GM23338 (cell line): ENCODE results near the gene NEMF. TPM values are rescaled to one million over a fixed set of nuclear protein-coding genes. Genes with fewer than 3 reads are reported as not detected.
"Not testable (repeated sequence)": the region's sequence is repeated elsewhere in the genome, so short reads cannot be mapped to it uniquely, and the experiment has no call there.

ENCODE experiments used
- ATAC-seq: fragments of 200-7000 bp; cut with Tn5 transposase; 3 replicates; pipeline ENCODE4 v1.9.1; 2020
- DNase-seq: peaks from one replicate; pipeline ENCODE4 v3.0.0-alpha.2; 2015; ENCODE audit warnings: low spot score
- H2AFZ ChIP-seq: fragments of 200-600 bp; sonication (generic); 2 replicates; pipeline ENCODE4 v1.8.0; 2016; ENCODE audit warnings: antibody characterized with exemption, mild to moderate bottlenecking, moderate library complexity
- H3F3A ChIP-seq: fragments of 200-600 bp; sonication (generic); replicated peaks from 2 replicates; pipeline ENCODE4 v1.8.0; 2017; ENCODE audit warnings: antibody characterized with exemption, mixed run types, low read depth
- H3K27ac ChIP-seq: fragments of 200-600 bp; sonication (generic); 2 replicates; pipeline ENCODE4 v1.6.1; 2016; ENCODE audit warnings: low read depth
- H3K27me3 ChIP-seq: fragments of 200-600 bp; sonication (generic); 2 replicates; pipeline ENCODE4 v1.8.0; 2016; ENCODE audit warnings: mild to moderate bottlenecking, mixed run types, moderate library complexity; ENCODE audit not compliant: insufficient read depth
- H3K36me3 ChIP-seq: fragments of 200-600 bp; sonication (generic); 2 replicates; pipeline ENCODE4 v1.8.0; 2016; ENCODE audit warnings: mild to moderate bottlenecking; ENCODE audit not compliant: insufficient read depth
- H3K4me1 ChIP-seq: fragments of 200-600 bp; sonication (generic); 2 replicates; pipeline ENCODE4 v1.8.0; 2016; ENCODE audit warnings: mild to moderate bottlenecking, moderate library complexity; ENCODE audit not compliant: insufficient read depth
- H3K4me2 ChIP-seq: fragments of 200-600 bp; sonication (generic); 2 replicates; pipeline ENCODE4 v1.7.1; 2017; ENCODE audit warnings: mixed run types
- H3K4me3 ChIP-seq: fragments of 200-600 bp; sonication (generic); 2 replicates; pipeline ENCODE4 v1.6.1; 2016; ENCODE audit warnings: mixed run types
- H3K79me2 ChIP-seq: fragments of 200-600 bp; sonication (generic); replicated peaks from 2 replicates; pipeline ENCODE4 v1.8.0; 2017; ENCODE audit warnings: mild to moderate bottlenecking; ENCODE audit not compliant: insufficient read depth
- H3K9me2 ChIP-seq: fragments of 200-600 bp; sonication (generic); 2 replicates; pipeline ENCODE4 v1.8.0; 2017; ENCODE audit not compliant: insufficient read depth
- H4K20me1 ChIP-seq: fragments of 200-600 bp; sonication (generic); replicated peaks from 2 replicates; pipeline ENCODE4 v1.8.0; 2017; ENCODE audit warnings: mild to moderate bottlenecking; ENCODE audit not compliant: insufficient read depth
- H3K27ac Mint-ChIP-seq: 2 replicates; pipeline ENCODE4 v1.8.0; 2020; ENCODE audit warnings: inconsistent platforms, mild to moderate bottlenecking, moderate library complexity, mixed read lengths
- H3K27me3 Mint-ChIP-seq: 3 replicates; pipeline ENCODE4 v1.8.0; 2022; ENCODE audit warnings: low read depth, mild to moderate bottlenecking, moderate library complexity, mixed read lengths, inconsistent platforms; ENCODE audit not compliant: insufficient read depth, poor library complexity
- H3K36me3 Mint-ChIP-seq: 3 replicates; pipeline ENCODE4 v1.8.0; 2021; ENCODE audit warnings: low read depth, mild to moderate bottlenecking, inconsistent platforms, moderate library complexity, mixed read lengths
- H3K4me1 Mint-ChIP-seq: 3 replicates; pipeline ENCODE4 v1.8.0; 2020; ENCODE audit warnings: mild to moderate bottlenecking, inconsistent platforms, mixed read lengths
- H3K4me3 Mint-ChIP-seq: 3 replicates; pipeline ENCODE4 v1.8.0; 2021; ENCODE audit warnings: moderate library complexity, mild to moderate bottlenecking, inconsistent platforms, mixed read lengths
- H3K9me3 Mint-ChIP-seq: 3 replicates; pipeline ENCODE4 v1.8.0; 2020; ENCODE audit warnings: moderate library complexity, mild to moderate bottlenecking, inconsistent platforms, mixed read lengths
- CREB1 ChIP-seq: fragments of 250-450 bp; sonication (Bioruptor Pico); IDR thresholded peaks from 2 replicates; pipeline ENCODE4 v1.5.0; 2020; ENCODE audit warnings: low read depth, mild to moderate bottlenecking, moderate library complexity
- EZH2 ChIP-seq: fragments of 200-600 bp; sonication (generic); IDR thresholded peaks from one replicate; pipeline ENCODE4 v1.8.0; 2017; ENCODE audit warnings: antibody characterized with exemption, mild to moderate bottlenecking, low read depth; ENCODE audit not compliant: unreplicated experiment
- EZH2phosphoT487 ChIP-seq: fragments of 200-600 bp; sonication (generic); IDR thresholded peaks from one replicate; pipeline ENCODE4 v1.8.1; 2018; ENCODE audit warnings: antibody characterized with exemption; ENCODE audit not compliant: unreplicated experiment
- JUNB ChIP-seq: IDR thresholded peaks from one replicate; pipeline ENCODE4 v1.6.1; 2016; ENCODE audit warnings: antibody characterized with exemption; ENCODE audit not compliant: unreplicated experiment
- NANOG ChIP-seq: IDR thresholded peaks from 2 replicates; pipeline ENCODE4 v1.6.1; 2016; ENCODE audit warnings: antibody characterized with exemption, borderline replicate concordance
- POLR2AphosphoS5 ChIP-seq: IDR thresholded peaks from 2 replicates; pipeline ENCODE4 v1.6.1; 2016; ENCODE audit warnings: antibody characterized with exemption, low read depth
- STAT1 ChIP-seq: IDR thresholded peaks from one replicate; pipeline ENCODE4 v1.6.1; 2016; ENCODE audit warnings: antibody characterized with exemption; ENCODE audit not compliant: unreplicated experiment
- ZNF114 ChIP-seq: fragments of 250-450 bp; sonication (Bioruptor Pico); IDR thresholded peaks from 2 replicates; pipeline ENCODE4 v1.5.0; 2020; ENCODE audit warnings: mild to moderate bottlenecking, moderate library complexity
- ZNF331 ChIP-seq: fragments of 250-450 bp; sonication (Bioruptor Pico); IDR thresholded peaks from 2 replicates; pipeline ENCODE4 v1.5.0; 2020; ENCODE audit warnings: low read depth, mild to moderate bottlenecking, moderate library complexity
- polyA plus RNA-seq: library from polyadenylated mRNA; unstranded; fragments of >200 nt; fragmentation: Nextera tagmentation; extraction: Ambion mirVana; gene quantifications from 2 replicates; pipeline ENCODE4 v1.2.1, GENCODE V29; 2016
- total RNA-seq: library from RNA; depleted of rRNA; stranded (reverse); fragments of >200 nt; shearing (Covaris generic); gene quantifications from 2 replicates; pipeline ENCODE4 v1.2.3, GENCODE V29; 2014
- TF ChIP-seq, protein P1 (sequence below): IDR thresholded peaks from 2 replicates; pipeline ENCODE4 v1.6.1; 2016; ENCODE audit warnings: antibody characterized with exemption
- TF ChIP-seq, protein P2 (sequence below): fragments of 250-450 bp; sonication (Bioruptor Pico); IDR thresholded peaks from 2 replicates; pipeline ENCODE4 v1.5.0; 2020; ENCODE audit warnings: mild to moderate bottlenecking, moderate library complexity

The NEMF gene
- total and polyA plus RNA-seq, 2 experiments from 2014 or later = 58.4 to 88.1 TPM

DNA sequence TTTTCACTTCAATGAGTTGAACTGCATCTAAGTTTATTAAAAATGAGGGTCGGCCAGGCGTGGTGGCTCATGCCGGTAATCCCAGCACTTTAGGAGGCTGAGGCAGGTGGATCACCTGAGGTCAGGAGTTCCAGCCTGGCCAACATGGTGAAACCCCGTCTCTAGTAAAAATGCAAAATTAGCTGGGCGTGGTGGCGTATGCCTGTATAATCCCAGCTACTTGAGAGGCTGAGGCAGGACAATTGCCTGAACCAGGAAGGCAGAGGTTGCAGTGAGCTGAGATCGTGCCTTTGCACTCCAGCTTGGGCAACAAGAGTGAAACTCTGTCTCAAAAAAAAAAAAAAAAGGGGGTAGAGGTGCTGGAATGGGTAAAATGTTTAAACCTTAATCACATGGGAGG lies 71.5 kb downstream of the NEMF start:
- not testable (repeated sequence) for H3K9me2 ChIP-seq, DNase-seq, H3K4me1 ChIP-seq, H3K4me3 Mint-ChIP-seq, H3K27me3 Mint-ChIP-seq, H3F3A ChIP-seq, ATAC-seq, H3K27ac Mint-ChIP-seq, H2AFZ ChIP-seq, H3K27ac ChIP-seq, H3K9me3 Mint-ChIP-seq, H3K4me3 ChIP-seq, H3K4me2 ChIP-seq, H3K4me1 Mint-ChIP-seq, H3K79me2 ChIP-seq, H3K27me3 ChIP-seq
- peaks cover 76% of the 10 kb centered on the region for H3K36me3 Mint-ChIP-seq
- Histone ChIP-seq H3K36me3 (peaks cover 56% of the 10 kb centered on the region), H4K20me1 (peaks cover 14% of the 10 kb centered on the region; the same call in 1 of the 2 replicates)

DNA sequence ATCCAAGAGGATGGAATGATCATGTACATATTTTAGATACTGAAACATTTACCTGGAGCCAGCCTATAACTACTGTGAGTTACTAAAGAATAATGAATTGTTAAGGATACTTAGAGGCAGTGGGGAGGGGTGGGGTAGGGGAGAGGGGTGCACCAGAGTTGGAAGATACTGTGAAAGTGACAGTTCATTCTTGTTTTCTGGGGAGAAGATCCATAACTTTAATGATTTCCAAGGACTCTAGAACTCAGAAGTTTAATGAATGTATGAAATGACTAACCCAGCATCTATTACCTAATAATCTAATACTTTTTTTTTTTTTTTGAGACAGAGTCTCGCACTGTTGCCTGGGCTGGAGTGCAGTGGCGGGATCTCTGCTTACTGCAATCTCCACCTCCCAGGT lies 74.2 kb downstream of the NEMF start:
- TF ChIP-seq, protein P1, sequence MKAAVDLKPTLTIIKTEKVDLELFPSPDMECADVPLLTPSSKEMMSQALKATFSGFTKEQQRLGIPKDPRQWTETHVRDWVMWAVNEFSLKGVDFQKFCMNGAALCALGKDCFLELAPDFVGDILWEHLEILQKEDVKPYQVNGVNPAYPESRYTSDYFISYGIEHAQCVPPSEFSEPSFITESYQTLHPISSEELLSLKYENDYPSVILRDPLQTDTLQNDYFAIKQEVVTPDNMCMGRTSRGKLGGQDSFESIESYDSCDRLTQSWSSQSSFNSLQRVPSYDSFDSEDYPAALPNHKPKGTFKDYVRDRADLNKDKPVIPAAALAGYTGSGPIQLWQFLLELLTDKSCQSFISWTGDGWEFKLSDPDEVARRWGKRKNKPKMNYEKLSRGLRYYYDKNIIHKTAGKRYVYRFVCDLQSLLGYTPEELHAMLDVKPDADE = no peak
- TF ChIP-seq ZNF114 (CRISPR knock-in tag) (no peak), CREB1 (CRISPR knock-in tag) (no peak), EZH2phosphoT487 (no peak), NANOG (no peak), ZNF331 (CRISPR knock-in tag) (no peak), POLR2AphosphoS5 (no peak), EZH2 (no peak), STAT1 (no peak)
- Mint-ChIP-seq H3K36me3 (peaks cover 70% of the 10 kb centered on the region), H3K4me3 (no peak overlapping the region), H3K27me3 (peaks cover 1% of the 10 kb centered on the region), H3K4me1 (no peaks in the 10 kb centered on the region), H3K27ac (no peak overlapping the region), H3K9me3 (no peaks in the 10 kb centered on the region)
- no peaks in the 10 kb centered on the region for H3F3A ChIP-seq
- DNase-seq = no peak
- no peaks in the 10 kb centered on the region for H3K9me2 ChIP-seq
- no peaks in the 10 kb centered on the region for H3K79me2 ChIP-seq
- H3K4me1 ChIP-seq = no peaks in the 10 kb centered on the region
- H3K36me3 ChIP-seq = peaks cover 43% of the 10 kb centered on the region
- no peak for ATAC-seq
- no peak overlapping the region for H3K4me3 ChIP-seq
- no peak overlapping the region for H3K4me2 ChIP-seq
- peaks cover 14% of the 10 kb centered on the region; the same call in 1 of the 2 replicates for H4K20me1 ChIP-seq
- no peak overlapping the region for H3K27ac ChIP-seq
- no peaks in the 10 kb centered on the region for H3K27me3 ChIP-seq
- no peak overlapping the region for H2AFZ ChIP-seq

DNA sequence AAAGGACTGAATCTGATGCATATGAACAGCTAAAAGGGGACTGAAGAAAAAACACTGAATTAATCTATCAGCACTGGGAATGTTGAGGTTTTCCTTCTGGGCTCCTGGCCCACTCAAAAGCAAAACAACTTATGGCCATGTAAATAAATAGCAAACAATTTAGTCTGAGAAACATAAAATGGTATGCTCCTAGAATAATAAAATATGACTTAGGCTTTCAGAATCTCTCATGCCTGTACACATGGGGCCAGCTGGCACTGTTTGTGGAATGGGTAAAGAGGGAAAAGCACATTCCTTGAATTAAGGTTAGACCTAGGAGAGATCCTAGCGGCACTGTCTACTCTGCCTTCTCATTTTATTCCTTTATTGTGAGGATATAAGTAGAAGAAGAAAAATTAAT lies 78.5 kb downstream of the NEMF start:
- H3K36me3 ChIP-seq = peaks cover 7% of the 10 kb centered on the region; the same call in 1 of the 2 replicates
- no peak for TF ChIP-seq JUNB
- no peak for TF ChIP-seq EZH2phosphoT487
- no peak for TF ChIP-seq ZNF114 (CRISPR knock-in tag)
- TF ChIP-seq ZNF331 (CRISPR knock-in tag) = no peak
- TF ChIP-seq, protein P2, sequence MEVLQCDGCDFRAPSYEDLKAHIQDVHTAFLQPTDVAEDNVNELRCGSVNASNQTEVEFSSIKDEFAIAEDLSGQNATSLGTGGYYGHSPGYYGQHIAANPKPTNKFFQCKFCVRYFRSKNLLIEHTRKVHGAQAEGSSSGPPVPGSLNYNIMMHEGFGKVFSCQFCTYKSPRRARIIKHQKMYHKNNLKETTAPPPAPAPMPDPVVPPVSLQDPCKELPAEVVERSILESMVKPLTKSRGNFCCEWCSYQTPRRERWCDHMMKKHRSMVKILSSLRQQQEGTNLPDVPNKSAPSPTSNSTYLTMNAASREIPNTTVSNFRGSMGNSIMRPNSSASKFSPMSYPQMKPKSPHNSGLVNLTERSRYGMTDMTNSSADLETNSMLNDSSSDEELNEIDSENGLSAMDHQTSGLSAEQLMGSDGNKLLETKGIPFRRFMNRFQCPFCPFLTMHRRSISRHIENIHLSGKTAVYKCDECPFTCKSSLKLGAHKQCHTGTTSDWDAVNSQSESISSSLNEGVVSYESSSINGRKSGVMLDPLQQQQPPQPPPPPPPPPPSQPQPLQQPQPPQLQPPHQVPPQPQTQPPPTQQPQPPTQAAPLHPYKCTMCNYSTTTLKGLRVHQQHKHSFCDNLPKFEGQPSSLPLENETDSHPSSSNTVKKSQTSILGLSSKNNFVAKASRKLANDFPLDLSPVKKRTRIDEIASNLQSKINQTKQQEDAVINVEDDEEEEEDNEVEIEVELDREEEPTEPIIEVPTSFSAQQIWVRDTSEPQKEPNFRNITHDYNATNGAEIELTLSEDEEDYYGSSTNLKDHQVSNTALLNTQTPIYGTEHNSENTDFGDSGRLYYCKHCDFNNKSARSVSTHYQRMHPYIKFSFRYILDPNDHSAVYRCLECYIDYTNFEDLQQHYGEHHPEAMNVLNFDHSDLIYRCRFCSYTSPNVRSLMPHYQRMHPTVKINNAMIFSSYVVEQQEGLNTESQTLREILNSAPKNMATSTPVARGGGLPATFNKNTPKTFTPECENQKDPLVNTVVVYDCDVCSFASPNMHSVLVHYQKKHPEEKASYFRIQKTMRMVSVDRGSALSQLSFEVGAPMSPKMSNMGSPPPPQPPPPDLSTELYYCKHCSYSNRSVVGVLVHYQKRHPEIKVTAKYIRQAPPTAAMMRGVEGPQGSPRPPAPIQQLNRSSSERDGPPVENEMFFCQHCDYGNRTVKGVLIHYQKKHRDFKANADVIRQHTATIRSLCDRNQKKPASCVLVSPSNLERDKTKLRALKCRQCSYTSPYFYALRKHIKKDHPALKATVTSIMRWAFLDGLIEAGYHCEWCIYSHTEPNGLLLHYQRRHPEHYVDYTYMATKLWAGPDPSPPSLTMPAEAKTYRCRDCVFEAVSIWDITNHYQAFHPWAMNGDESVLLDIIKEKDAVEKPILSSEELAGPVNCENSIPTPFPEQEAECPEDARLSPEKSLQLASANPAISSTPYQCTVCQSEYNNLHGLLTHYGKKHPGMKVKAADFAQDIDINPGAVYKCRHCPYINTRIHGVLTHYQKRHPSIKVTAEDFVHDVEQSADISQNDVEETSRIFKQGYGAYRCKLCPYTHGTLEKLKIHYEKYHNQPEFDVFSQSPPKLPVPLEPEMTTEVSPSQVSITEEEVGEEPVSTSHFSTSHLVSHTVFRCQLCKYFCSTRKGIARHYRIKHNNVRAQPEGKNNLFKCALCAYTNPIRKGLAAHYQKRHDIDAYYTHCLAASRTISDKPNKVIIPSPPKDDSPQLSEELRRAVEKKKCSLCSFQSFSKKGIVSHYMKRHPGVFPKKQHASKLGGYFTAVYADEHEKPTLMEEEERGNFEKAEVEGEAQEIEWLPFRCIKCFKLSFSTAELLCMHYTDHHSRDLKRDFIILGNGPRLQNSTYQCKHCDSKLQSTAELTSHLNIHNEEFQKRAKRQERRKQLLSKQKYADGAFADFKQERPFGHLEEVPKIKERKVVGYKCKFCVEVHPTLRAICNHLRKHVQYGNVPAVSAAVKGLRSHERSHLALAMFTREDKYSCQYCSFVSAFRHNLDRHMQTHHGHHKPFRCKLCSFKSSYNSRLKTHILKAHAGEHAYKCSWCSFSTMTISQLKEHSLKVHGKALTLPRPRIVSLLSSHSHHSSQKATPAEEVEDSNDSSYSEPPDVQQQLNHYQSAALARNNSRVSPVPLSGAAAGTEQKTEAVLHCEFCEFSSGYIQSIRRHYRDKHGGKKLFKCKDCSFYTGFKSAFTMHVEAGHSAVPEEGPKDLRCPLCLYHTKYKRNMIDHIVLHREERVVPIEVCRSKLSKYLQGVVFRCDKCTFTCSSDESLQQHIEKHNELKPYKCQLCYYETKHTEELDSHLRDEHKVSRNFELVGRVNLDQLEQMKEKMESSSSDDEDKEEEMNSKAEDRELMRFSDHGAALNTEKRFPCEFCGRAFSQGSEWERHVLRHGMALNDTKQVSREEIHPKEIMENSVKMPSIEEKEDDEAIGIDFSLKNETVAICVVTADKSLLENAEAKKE (CRISPR knock-in tag) = no peak

More for the DNA sequence above, 78.5 kb downstream of the NEMF start:
- no peak overlapping the region for H3K4me3 Mint-ChIP-seq
- peaks cover 39% of the 10 kb centered on the region for H3K36me3 Mint-ChIP-seq
- H3F3A ChIP-seq = no peaks in the 10 kb centered on the region
- peaks cover 3% of the 10 kb centered on the region for H3K27me3 Mint-ChIP-seq
- H3K27me3 ChIP-seq = no peaks in the 10 kb centered on the region
- H3K9me3 Mint-ChIP-seq = no peaks in the 10 kb centered on the region
- H3K27ac ChIP-seq = no peak overlapping the region
- no peak overlapping the region for H2AFZ ChIP-seq
- H4K20me1 ChIP-seq = 0 out of 2 replicates have a peak, but pooled peaks cover 4% of the 10 kb centered on the region
- no peak overlapping the region; the same call in 1 of the 2 replicates for H3K27ac Mint-ChIP-seq
- no peak overlapping the region for H3K4me2 ChIP-seq
- peaks cover 29% of the 10 kb centered on the region for H3K79me2 ChIP-seq
- H3K9me2 ChIP-seq = no peaks in the 10 kb centered on the region
- no peak for DNase-seq
- H3K4me1 ChIP-seq = peaks cover 9% of the 10 kb centered on the region
- no peak for ATAC-seq
- no peak overlapping the region for H3K4me3 ChIP-seq
- peaks cover 13% of the 10 kb centered on the region for H3K4me1 Mint-ChIP-seq
